ENCODE data around the gene VWA8. TPM values are rescaled to one million over a fixed set of nuclear protein-coding genes. Genes with fewer than 3 reads are reported as not detected.
"Not testable (repeated sequence)": the region's sequence is repeated elsewhere in the genome, so short reads cannot be mapped to it uniquely, and the experiment has no call there.

The VWA8 gene
- polyA plus RNA-seq, 3 donors: 2.0 to 4.4 (median 3.4) TPM

GRCh38 chr13:41880966-41881365 lies 79.9 kb downstream of the VWA8 start:
- H3K36me3 Mint-ChIP-seq: peaks cover 34 to 41% of the 10 kb centered on the region in 2 donors
- peaks cover 15 to 32% of the 10 kb centered on the region in 2 donors for H3K36me3 ChIP-seq (replicated peaks in 1 of 2; ENCODE audit: control insufficient read depth in 1 of 2, insufficient read depth in 2 of 2, low read length in 2 of 2)
- no peak for DNase-seq
- H3K4me2 ChIP-seq (replicated peaks; ENCODE audit: extremely low read depth, low read length, poor library complexity, severe bottlenecking): no peak overlapping the region
- no CpG with 5 or more reads among the region's 1 CpG for WGBS (ENCODE audit: insufficient coverage)
- no peak overlapping the region for H3K27ac Mint-ChIP-seq
- no peaks in the 10 kb centered on the region for H3K27me3 Mint-ChIP-seq (ENCODE audit: low read depth in 3 of 3)
- H3K9me3 Mint-ChIP-seq: peaks cover 11 to 26% (median 21%) of the 10 kb centered on the region in 7 donors
- H3K9ac ChIP-seq (ENCODE audit: insufficient read depth, low read length, poor library complexity, severe bottlenecking): no peak overlapping the region
- no peak overlapping the region for H3K4me3 ChIP-seq (replicated peaks in 1 of 3; ENCODE audit: low read depth in 2 of 3, low read length in 3 of 3)
- no peak overlapping the region for H2AFZ ChIP-seq (ENCODE audit: insufficient read depth, low read depth, low read length, poor library complexity, severe bottlenecking)
- intact Hi-C loops (cut with micrococcal nuclease): no loop called here
- H3K4me3 Mint-ChIP-seq: no peak overlapping the region
- H3K27ac ChIP-seq (ENCODE audit: low read depth in 1 of 2, low read length in 2 of 2): no peak overlapping the region
- H3K4me1 Mint-ChIP-seq: no peaks in the 10 kb centered on the region
- H3K9me3 ChIP-seq (replicated peaks in 1 of 2; ENCODE audit: control insufficient read depth in 1 of 2, insufficient read depth in 1 of 2, low read length in 2 of 2): peaks cover 0 to 7% of the 10 kb centered on the region in 2 donors
- H3K27me3 ChIP-seq (ENCODE audit: control insufficient read depth in 2 of 2, insufficient read depth in 2 of 2, low read length in 2 of 2): no peaks in the 10 kb centered on the region
- no peaks in the 10 kb centered on the region for H3K4me1 ChIP-seq (ENCODE audit: control insufficient read depth in 1 of 2, insufficient read depth in 2 of 2, low read length in 2 of 2)
- no peaks in the 10 kb centered on the region for H4K20me1 ChIP-seq (ENCODE audit: insufficient read depth, low read length)
- TF ChIP-seq CTCF (IDR thresholded peaks at IDR 0.05): no peak
- no peaks in the 10 kb centered on the region for H3K79me2 ChIP-seq (ENCODE audit: insufficient read depth, low read length)

- Mint-ChIP-seq H3K36me3 (peaks cover 3 to 7% of the 10 kb centered on the region in 2 donors), H3K4me3 (peak overlapping the region in 1 of 2 donors; percentile 68), H3K27me3 (ENCODE audit: low read depth in 3 of 3) (peaks cover 0 to 2% (median 0%) of the 10 kb centered on the region in 3 donors), H3K4me1 (peaks cover 37% of the 10 kb centered on the region), H3K27ac (peak overlapping the region; percentile 79 to 94 (median 90)), H3K9me3 (peaks cover 0 to 6% (median 0%) of the 10 kb centered on the region in 7 donors)
- intact Hi-C loops (cut with micrococcal nuclease): no loop called here
- Histone ChIP-seq H3K27me3 (ENCODE audit: control insufficient read depth in 2 of 2, insufficient read depth in 2 of 2, low read length in 2 of 2) (no peaks in the 10 kb centered on the region), H4K20me1 (ENCODE audit: insufficient read depth, low read length) (no peaks in the 10 kb centered on the region), H3K4me1 (ENCODE audit: control insufficient read depth in 1 of 2, insufficient read depth in 2 of 2, low read length in 2 of 2) (peaks cover 21 to 45% of the 10 kb centered on the region in 2 donors), H2AFZ (ENCODE audit: insufficient read depth, low read depth, low read length, poor library complexity, severe bottlenecking) (no peak overlapping the region), H3K4me3 (replicated peaks in 1 of 3; ENCODE audit: low read depth in 2 of 3, low read length in 3 of 3) (peak overlapping the region in 1 of 3 experiments; percentile 37), H3K4me2 (replicated peaks; ENCODE audit: extremely low read depth, low read length, poor library complexity, severe bottlenecking) (peak overlapping the region; percentile 69), H3K9me3 (replicated peaks in 1 of 2; ENCODE audit: control insufficient read depth in 1 of 2, insufficient read depth in 1 of 2, low read length in 2 of 2) (no peaks in the 10 kb centered on the region), H3K79me2 (ENCODE audit: insufficient read depth, low read length) (no peaks in the 10 kb centered on the region), H3K36me3 (replicated peaks in 1 of 2; ENCODE audit: control insufficient read depth in 1 of 2, insufficient read depth in 2 of 2, low read length in 2 of 2) (no peaks in the 10 kb centered on the region), H3K27ac (ENCODE audit: low read depth in 1 of 2, low read length in 2 of 2) (peak overlapping the region; percentile 54 to 66), H3K9ac (ENCODE audit: insufficient read depth, low read length, poor library complexity, severe bottlenecking) (no peak overlapping the region)
- WGBS (ENCODE audit: insufficient coverage): 17% methylated on average over 1 of the region's 4 CpGs
- no peak for TF ChIP-seq CTCF (IDR thresholded peaks at IDR 0.05)
- peak; percentile 78 to 95 (median 89) for DNase-seq
Observed at GRCh38 chr13:41864658-41865057, 96.3 kb downstream of the VWA8 start.

- H4K20me1 ChIP-seq (ENCODE audit: insufficient read depth, low read length); H3K27ac ChIP-seq (ENCODE audit: low read depth in 1 of 2, low read length in 2 of 2); H3K9me3 ChIP-seq (replicated peaks in 1 of 2; ENCODE audit: control insufficient read depth in 1 of 2, insufficient read depth in 1 of 2, low read length in 2 of 2); H3K4me2 ChIP-seq (replicated peaks; ENCODE audit: extremely low read depth, low read length, poor library complexity, severe bottlenecking); H3K4me3 ChIP-seq (replicated peaks in 1 of 3; ENCODE audit: low read depth in 2 of 3, low read length in 3 of 3); H3K9me3 Mint-ChIP-seq; H3K9ac ChIP-seq (ENCODE audit: insufficient read depth, low read length, poor library complexity, severe bottlenecking); H3K4me3 Mint-ChIP-seq; intact Hi-C loops (cut with micrococcal nuclease); H2AFZ ChIP-seq (ENCODE audit: insufficient read depth, low read depth, low read length, poor library complexity, severe bottlenecking); H3K27me3 Mint-ChIP-seq (ENCODE audit: low read depth in 3 of 3); H3K79me2 ChIP-seq (ENCODE audit: insufficient read depth, low read length); DNase-seq; H3K36me3 ChIP-seq (replicated peaks in 1 of 2; ENCODE audit: control insufficient read depth in 1 of 2, insufficient read depth in 2 of 2, low read length in 2 of 2); H3K27me3 ChIP-seq (ENCODE audit: control insufficient read depth in 2 of 2, insufficient read depth in 2 of 2, low read length in 2 of 2): not testable (repeated sequence)
- peaks cover 21 to 45% of the 10 kb centered on the region in 2 donors for H3K4me1 ChIP-seq (ENCODE audit: control insufficient read depth in 1 of 2, insufficient read depth in 2 of 2, low read length in 2 of 2)
- Mint-ChIP-seq H3K27ac (peak overlapping the region in 4 of 7 donors; percentile 58 to 80 (median 74)), H3K36me3 (peaks cover 18% of the 10 kb centered on the region in 2 donors), H3K4me1 (peaks cover 39% of the 10 kb centered on the region)
Observed at GRCh38 chr13:41862659-41863058, 98.2 kb downstream of the VWA8 start.
